ENCODE results near the gene GDPD2.

The GDPD2 gene

GRCh38 chrX:70437921-70438665 lies 15.0 kb downstream of the GDPD2 start:
- DNase-seq = no peak

GRCh38 chrX:70439016-70439415 lies 15.9 kb downstream of the GDPD2 start:
- DNase-seq = peak; percentile 40

- DNase-seq = no peak
Measured at GRCh38 chrX:70442224-70442623, 19.1 kb downstream of the GDPD2 start.

- no peak for DNase-seq
Measured at GRCh38 chrX:70444326-70444945, 21.3 kb downstream of the GDPD2 start, which contains the start of gene DLG3. TSS of gene DLG3 (plus strand) at chrX:70444835. CDS start at chrX:70445202, 367 bp downstream.

- DNase-seq = no peak
Measured at GRCh38 chrX:70444946-70445656, 22.0 kb downstream of the GDPD2 start.

- no peak for DNase-seq
Measured at GRCh38 chrX:70445951-70446350, 22.8 kb downstream of the GDPD2 start.

GRCh38 chrX:70446380-70447350 lies 23.6 kb downstream of the GDPD2 start:
- no peak for DNase-seq

- no peak for DNase-seq
Measured at GRCh38 chrX:70449457-70449966, 26.4 kb downstream of the GDPD2 start.

GRCh38 chrX:70452143-70452733 lies 29.1 kb downstream of the GDPD2 start:
- DNase-seq = peak; percentile 3

- DNase-seq = no peak
Measured at GRCh38 chrX:70453024-70453618, 30.0 kb downstream of the GDPD2 start.

- no peak for DNase-seq
Measured at GRCh38 chrX:70454441-70455365, 31.6 kb downstream of the GDPD2 start.

- DNase-seq = no peak
Measured at GRCh38 chrX:70455366-70456202, 32.5 kb downstream of the GDPD2 start.

- no peak for DNase-seq
Measured at GRCh38 chrX:70456256-70456655, 33.1 kb downstream of the GDPD2 start.

GRCh38 chrX:70461026-70461425 lies 37.9 kb downstream of the GDPD2 start:
- no peak for DNase-seq

GRCh38 chrX:70464051-70464450 lies 40.9 kb downstream of the GDPD2 start:
- DNase-seq = no peak

GRCh38 chrX:70466968-70467367 lies 43.9 kb downstream of the GDPD2 start:
- DNase-seq = no peak

- no peak for DNase-seq
Measured at GRCh38 chrX:70468709-70469108, 45.6 kb downstream of the GDPD2 start.

- peak; percentile 77 for DNase-seq
Measured at GRCh38 chrX:70470850-70471289, 47.8 kb downstream of the GDPD2 start.

- DNase-seq = no peak
Measured at GRCh38 chrX:70476166-70476933, 53.2 kb downstream of the GDPD2 start.
